ENCODE results near the gene TSEN2.
A peak's percentile ranks its signal among the peaks of the same experiment; 100 is the strongest.

TSEN2 gene

DNA sequence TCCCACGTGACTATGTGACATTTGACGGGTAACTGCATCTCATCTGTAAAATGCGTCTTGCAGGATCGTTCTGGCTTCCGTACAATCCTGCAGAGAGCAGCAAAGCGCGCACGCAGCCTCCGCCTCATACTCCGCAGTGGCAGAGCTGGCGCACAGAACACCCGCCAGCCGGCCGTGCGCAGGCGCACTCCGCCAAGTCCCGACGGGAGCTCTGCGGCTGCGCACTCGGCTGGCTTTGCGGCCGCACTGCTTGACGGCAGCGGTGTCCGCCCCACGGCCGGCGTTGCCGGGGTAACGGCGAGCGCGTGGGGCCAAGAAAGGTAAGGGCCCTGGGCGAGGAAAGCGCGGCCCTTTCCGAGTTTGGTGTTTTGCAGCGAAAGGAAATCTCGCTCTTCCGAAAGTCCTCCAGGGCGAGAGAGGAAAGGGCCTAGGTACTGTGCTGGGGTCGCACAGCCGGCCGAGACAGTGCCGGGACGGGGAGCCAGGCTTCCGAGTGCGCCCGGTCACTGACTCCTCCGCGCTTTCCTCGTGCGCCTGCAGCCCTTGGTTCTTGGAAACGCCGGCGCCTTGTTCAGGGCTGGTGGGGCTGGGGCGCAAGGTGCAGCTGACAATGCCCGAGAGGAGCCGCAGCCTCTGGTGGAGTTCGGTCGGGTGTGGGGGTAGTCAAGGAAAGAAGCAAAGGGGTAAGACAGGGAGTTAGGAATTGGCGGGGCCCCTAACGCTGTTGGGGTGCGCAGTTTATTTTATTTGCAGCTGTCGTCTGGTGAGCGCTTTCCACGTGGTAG lies at the start of gene TSEN2:
TSEN2 (plus strand) TSS at position 283 of the 785 bp plus-strand sequence. CDS start 5,321 bp downstream, outside the sequence.
- Histone ChIP-seq H3K4me1 (ENCODE audit: control insufficient read depth in 2 of 2, insufficient read depth in 2 of 2, low read length in 2 of 2) (peaks cover 28 to 38% of the 10 kb centered on the region in 2 donors), H3K27ac (ENCODE audit: low read depth in 2 of 2, low read length in 2 of 2) (peak within 1 kb of the TSS; percentile 73 to 82), H3K9ac (ENCODE audit: low read depth in 1 of 2, low read length in 2 of 2) (peak within 1 kb of the TSS; percentile 66 to 83)

DNA sequence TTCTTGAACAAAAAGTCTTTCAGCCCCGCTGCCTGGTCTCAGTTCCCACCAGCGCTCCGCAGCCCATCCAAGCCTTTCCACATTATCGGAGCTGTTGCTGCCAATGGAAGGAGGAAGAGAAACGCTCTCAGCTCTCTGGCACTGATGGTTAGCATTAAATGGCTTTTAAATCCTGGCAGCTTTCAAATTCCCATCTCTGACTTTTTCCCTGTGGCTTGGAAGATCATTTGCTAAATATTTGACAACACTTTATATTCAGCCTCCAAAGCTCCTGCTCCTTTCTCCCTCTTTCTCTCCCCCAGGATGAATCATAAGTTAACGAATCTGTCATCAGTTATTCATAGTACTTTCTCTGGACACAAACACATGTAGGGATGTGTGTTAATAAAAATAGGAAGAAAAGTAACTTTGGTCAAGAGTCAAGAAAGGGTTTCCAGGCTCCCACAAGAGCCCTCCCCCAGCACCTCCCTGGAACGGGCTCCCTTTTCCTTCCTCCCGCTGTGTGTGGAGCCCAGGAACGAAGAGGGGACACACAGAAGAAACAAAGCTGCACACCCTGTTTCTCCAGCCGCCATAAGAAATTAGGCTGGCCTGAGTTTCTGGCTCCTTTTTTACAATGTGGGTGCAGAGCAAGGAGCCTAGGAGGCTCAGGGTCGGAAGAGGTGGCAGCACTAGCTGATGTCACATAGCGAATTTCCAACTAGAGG lies 47.6 kb upstream of the TSEN2 start:
- peaks cover 22 to 24% of the 10 kb centered on the region in 2 donors for H3K4me1 ChIP-seq (ENCODE audit: control insufficient read depth in 2 of 2, insufficient read depth in 2 of 2, low read length in 2 of 2)
- H3K36me3 ChIP-seq (ENCODE audit: control insufficient read depth in 2 of 2, insufficient read depth in 2 of 2, low read length in 2 of 2) = peaks cover 0 to 9% of the 10 kb centered on the region in 2 donors
- H3K27ac ChIP-seq (ENCODE audit: low read depth in 2 of 2, low read length in 2 of 2) = no peak overlapping the region
- no peaks in the 10 kb centered on the region for H3K27me3 ChIP-seq (ENCODE audit: control insufficient read depth in 2 of 2, insufficient read depth in 2 of 2, low read length in 2 of 2)
- H3K4me3 ChIP-seq (ENCODE audit: low read length in 2 of 2) = no peak overlapping the region
- no peaks in the 10 kb centered on the region for H3K9me3 ChIP-seq (ENCODE audit: control insufficient read depth in 2 of 2, low read length in 2 of 2)
- peak overlapping the region in 1 of 2 donors; percentile 5 for H3K9ac ChIP-seq (ENCODE audit: low read depth in 1 of 2, low read length in 2 of 2)

More for the DNA sequence above, at the start of gene TSEN2:
- no peaks in the 10 kb centered on the region for H3K27me3 ChIP-seq (ENCODE audit: control insufficient read depth in 2 of 2, insufficient read depth in 2 of 2, low read length in 2 of 2)
- H3K4me3 ChIP-seq (ENCODE audit: low read length in 2 of 2) = peak within 1 kb of the TSS; percentile 82 to 89
- H3K36me3 ChIP-seq (ENCODE audit: control insufficient read depth in 2 of 2, insufficient read depth in 2 of 2, low read length in 2 of 2) = peaks cover 0 to 5% of the 10 kb centered on the region in 2 donors
- H3K9me3 ChIP-seq (ENCODE audit: control insufficient read depth in 2 of 2, low read length in 2 of 2) = no peaks in the 10 kb centered on the region

DNA sequence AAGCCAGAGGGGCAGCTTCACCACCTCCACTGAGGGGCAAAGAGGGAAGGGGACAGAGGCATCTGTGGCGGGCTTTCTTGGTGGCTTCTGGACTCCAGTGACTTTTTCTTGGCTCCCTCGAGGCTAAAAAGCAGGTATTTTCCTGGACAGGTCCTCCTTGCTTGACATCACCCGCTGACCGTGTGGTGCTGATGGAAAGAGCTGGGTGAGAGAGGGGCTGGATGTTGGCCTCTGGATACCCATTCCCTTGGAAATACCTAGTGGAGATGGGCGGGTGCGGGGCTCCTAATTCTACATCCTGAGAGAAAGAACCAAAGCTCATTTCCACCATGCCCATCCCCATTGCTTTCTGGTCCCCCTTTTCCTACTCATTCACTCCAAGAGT lies 47.1 kb upstream of the TSEN2 start:
- Histone ChIP-seq H3K27me3 (ENCODE audit: control insufficient read depth in 2 of 2, insufficient read depth in 2 of 2, low read length in 2 of 2) (no peaks in the 10 kb centered on the region), H3K36me3 (ENCODE audit: control insufficient read depth in 2 of 2, insufficient read depth in 2 of 2, low read length in 2 of 2) (peaks cover 0 to 9% of the 10 kb centered on the region in 2 donors), H3K4me1 (ENCODE audit: control insufficient read depth in 2 of 2, insufficient read depth in 2 of 2, low read length in 2 of 2) (peaks cover 22 to 24% of the 10 kb centered on the region in 2 donors), H3K9ac (ENCODE audit: low read depth in 1 of 2, low read length in 2 of 2) (peak overlapping the region in 1 of 2 donors; percentile 5), H3K27ac (ENCODE audit: low read depth in 2 of 2, low read length in 2 of 2) (no peak overlapping the region), H3K4me3 (ENCODE audit: low read length in 2 of 2) (no peak overlapping the region), H3K9me3 (ENCODE audit: control insufficient read depth in 2 of 2, low read length in 2 of 2) (no peaks in the 10 kb centered on the region)

DNA sequence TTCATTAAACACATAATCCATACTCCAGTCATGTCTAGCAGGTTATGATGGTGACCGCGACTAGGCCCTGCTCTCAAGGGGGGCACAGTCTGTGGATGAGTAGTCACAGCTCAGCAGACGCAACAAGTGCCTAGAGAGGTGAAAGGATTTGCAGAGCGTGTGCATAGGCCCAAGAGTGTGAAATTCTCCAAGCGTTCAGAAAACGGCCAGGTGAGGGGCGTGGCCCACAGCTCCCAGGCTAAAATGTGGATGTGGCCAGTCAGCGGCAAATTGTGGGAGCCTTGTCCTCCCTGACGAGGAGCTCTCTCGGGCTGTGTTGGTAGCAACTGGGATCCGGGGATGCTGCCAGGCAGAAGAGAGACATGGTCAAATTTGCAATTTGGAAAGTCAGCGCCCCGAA lies 46.4 kb upstream of the TSEN2 start:
- H3K27me3 ChIP-seq (ENCODE audit: control insufficient read depth in 2 of 2, insufficient read depth in 2 of 2, low read length in 2 of 2) = no peaks in the 10 kb centered on the region
- H3K36me3 ChIP-seq (ENCODE audit: control insufficient read depth in 2 of 2, insufficient read depth in 2 of 2, low read length in 2 of 2) = peaks cover 0 to 9% of the 10 kb centered on the region in 2 donors
- H3K9me3 ChIP-seq (ENCODE audit: control insufficient read depth in 2 of 2, low read length in 2 of 2) = no peaks in the 10 kb centered on the region
- H3K4me1 ChIP-seq (ENCODE audit: control insufficient read depth in 2 of 2, insufficient read depth in 2 of 2, low read length in 2 of 2) = peaks cover 22 to 26% of the 10 kb centered on the region in 2 donors
- no peak overlapping the region for H3K9ac ChIP-seq (ENCODE audit: low read depth in 1 of 2, low read length in 2 of 2)
- H3K4me3 ChIP-seq (ENCODE audit: low read length in 2 of 2) = no peak overlapping the region
- H3K27ac ChIP-seq (ENCODE audit: low read depth in 2 of 2, low read length in 2 of 2) = no peak overlapping the region

DNA sequence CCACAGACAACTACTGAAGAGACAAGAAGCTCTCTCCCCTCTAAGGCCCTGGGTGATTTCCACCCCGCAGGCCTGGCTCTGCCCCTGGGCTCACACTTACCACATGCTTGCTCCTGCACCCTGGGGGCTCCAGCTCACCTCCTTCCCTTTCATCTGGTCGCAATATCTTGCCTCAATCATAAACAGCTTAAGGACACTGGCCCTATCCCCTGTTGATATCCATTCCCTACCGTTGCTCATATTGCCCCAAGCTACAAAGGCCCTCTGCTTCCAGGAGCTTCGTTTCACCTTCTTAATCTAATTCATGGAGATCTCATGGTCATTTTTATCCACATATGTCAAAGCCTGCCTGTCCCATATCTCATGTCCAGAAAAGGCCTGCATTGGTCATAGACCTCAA lies 46.0 kb upstream of the TSEN2 start:
- Histone ChIP-seq H3K9ac (ENCODE audit: low read depth in 1 of 2, low read length in 2 of 2) (no peak overlapping the region), H3K4me3 (ENCODE audit: low read length in 2 of 2) (no peak overlapping the region), H3K4me1 (ENCODE audit: control insufficient read depth in 2 of 2, insufficient read depth in 2 of 2, low read length in 2 of 2) (peaks cover 24 to 30% of the 10 kb centered on the region in 2 donors), H3K27ac (ENCODE audit: low read depth in 2 of 2, low read length in 2 of 2) (peak overlapping the region in 1 of 2 donors; percentile 52), H3K27me3 (ENCODE audit: control insufficient read depth in 2 of 2, insufficient read depth in 2 of 2, low read length in 2 of 2) (no peaks in the 10 kb centered on the region), H3K36me3 (ENCODE audit: control insufficient read depth in 2 of 2, insufficient read depth in 2 of 2, low read length in 2 of 2) (peaks cover 0 to 9% of the 10 kb centered on the region in 2 donors), H3K9me3 (ENCODE audit: control insufficient read depth in 2 of 2, low read length in 2 of 2) (no peaks in the 10 kb centered on the region)

DNA sequence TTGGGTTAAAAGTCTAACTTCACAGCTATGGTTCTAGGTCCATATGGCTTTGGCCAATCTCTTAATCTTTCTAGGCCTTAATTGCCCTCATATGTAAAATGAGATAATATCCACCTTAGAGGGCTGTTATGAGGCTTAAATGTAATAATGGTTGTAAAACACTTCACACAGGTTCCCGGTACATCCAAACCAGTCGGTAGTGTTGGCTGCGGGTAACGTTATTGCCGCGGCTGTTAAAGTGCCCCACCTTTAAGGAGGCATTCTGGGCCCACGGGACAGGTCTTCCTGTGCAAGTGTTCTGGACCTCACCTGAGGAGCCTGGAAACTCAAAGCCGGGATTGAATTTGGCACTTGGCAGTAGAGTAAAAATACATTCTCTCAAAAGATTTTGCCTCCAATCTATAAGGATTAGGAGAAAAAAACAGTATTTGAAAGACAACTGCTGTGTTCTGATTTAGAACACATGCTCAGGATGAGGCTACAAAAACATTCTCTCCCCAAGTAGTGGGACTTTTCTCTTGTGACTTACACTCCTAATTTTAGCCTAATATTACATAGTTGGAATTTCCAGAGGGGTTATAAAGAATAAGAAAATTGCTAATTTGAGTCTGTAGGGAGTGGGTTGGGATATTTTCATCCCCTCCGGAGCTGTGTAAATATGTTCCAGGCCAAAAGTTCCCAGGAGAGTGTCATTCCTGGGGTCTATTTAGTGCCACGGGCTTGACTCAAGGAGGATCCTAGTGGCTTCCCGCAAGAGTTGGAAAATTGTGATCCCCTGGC lies 44.9 kb upstream of the TSEN2 start:
- H3K36me3 ChIP-seq (ENCODE audit: control insufficient read depth in 2 of 2, insufficient read depth in 2 of 2, low read length in 2 of 2) = peaks cover 0 to 4% of the 10 kb centered on the region in 2 donors
- no peak overlapping the region for H3K4me3 ChIP-seq (ENCODE audit: low read length in 2 of 2)
- H3K27me3 ChIP-seq (ENCODE audit: control insufficient read depth in 2 of 2, insufficient read depth in 2 of 2, low read length in 2 of 2) = no peaks in the 10 kb centered on the region
- no peaks in the 10 kb centered on the region for H3K9me3 ChIP-seq (ENCODE audit: control insufficient read depth in 2 of 2, low read length in 2 of 2)
- H3K27ac ChIP-seq (ENCODE audit: low read depth in 2 of 2, low read length in 2 of 2) = peak overlapping the region; percentile 28 to 61
- peak overlapping the region in 1 of 2 donors; percentile 23 for H3K9ac ChIP-seq (ENCODE audit: low read depth in 1 of 2, low read length in 2 of 2)
- peaks cover 34 to 39% of the 10 kb centered on the region in 2 donors for H3K4me1 ChIP-seq (ENCODE audit: control insufficient read depth in 2 of 2, insufficient read depth in 2 of 2, low read length in 2 of 2)

DNA sequence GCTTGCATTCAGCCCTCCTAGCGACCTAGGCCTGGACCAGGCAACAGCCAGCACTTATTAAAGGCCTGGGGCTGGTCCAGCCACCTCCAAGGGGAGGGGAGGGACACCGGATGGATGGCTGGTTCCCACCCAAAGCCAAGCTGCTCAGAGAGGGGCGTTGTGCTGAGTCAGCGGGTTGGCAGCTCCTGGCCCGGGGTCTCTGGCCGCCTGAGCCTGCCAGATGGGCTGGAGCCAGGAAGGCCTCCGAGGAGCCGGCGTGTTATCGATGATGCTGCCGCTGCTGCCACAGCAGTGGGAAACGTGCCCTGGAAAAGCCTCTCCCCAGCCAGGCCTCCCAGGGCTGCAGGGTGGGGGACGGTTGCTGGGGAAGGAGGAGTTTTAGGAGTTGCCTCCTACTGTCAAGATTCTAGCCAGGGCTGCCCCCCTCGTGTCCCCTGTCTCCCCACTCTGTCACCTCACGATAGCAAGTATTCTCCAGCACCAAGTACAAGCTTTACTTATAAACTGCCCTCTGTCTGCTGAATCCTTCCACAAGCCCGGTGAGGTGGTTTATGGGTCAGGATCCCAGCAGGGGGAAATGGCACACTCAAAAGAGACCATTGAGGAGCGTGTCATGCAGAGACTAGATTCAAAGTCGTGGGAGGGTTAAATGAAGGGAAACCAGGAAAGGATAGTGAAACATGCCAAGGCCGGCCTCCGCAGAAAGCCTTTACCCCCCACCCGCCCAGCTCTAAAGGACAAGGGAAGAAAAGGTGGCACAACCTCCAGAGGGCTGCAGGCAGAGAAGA lies 43.2 kb upstream of the TSEN2 start:
- peaks cover 50 to 55% of the 10 kb centered on the region in 2 donors for H3K4me1 ChIP-seq (ENCODE audit: control insufficient read depth in 2 of 2, insufficient read depth in 2 of 2, low read length in 2 of 2)
- H3K36me3 ChIP-seq (ENCODE audit: control insufficient read depth in 2 of 2, insufficient read depth in 2 of 2, low read length in 2 of 2) = no peaks in the 10 kb centered on the region
- H3K27me3 ChIP-seq (ENCODE audit: control insufficient read depth in 2 of 2, insufficient read depth in 2 of 2, low read length in 2 of 2) = no peaks in the 10 kb centered on the region
- no peak overlapping the region for H3K4me3 ChIP-seq (ENCODE audit: low read length in 2 of 2)
- H3K9me3 ChIP-seq (ENCODE audit: control insufficient read depth in 2 of 2, low read length in 2 of 2) = no peaks in the 10 kb centered on the region
- no peak overlapping the region for H3K9ac ChIP-seq (ENCODE audit: low read depth in 1 of 2, low read length in 2 of 2)
- no peak overlapping the region for H3K27ac ChIP-seq (ENCODE audit: low read depth in 2 of 2, low read length in 2 of 2)

DNA sequence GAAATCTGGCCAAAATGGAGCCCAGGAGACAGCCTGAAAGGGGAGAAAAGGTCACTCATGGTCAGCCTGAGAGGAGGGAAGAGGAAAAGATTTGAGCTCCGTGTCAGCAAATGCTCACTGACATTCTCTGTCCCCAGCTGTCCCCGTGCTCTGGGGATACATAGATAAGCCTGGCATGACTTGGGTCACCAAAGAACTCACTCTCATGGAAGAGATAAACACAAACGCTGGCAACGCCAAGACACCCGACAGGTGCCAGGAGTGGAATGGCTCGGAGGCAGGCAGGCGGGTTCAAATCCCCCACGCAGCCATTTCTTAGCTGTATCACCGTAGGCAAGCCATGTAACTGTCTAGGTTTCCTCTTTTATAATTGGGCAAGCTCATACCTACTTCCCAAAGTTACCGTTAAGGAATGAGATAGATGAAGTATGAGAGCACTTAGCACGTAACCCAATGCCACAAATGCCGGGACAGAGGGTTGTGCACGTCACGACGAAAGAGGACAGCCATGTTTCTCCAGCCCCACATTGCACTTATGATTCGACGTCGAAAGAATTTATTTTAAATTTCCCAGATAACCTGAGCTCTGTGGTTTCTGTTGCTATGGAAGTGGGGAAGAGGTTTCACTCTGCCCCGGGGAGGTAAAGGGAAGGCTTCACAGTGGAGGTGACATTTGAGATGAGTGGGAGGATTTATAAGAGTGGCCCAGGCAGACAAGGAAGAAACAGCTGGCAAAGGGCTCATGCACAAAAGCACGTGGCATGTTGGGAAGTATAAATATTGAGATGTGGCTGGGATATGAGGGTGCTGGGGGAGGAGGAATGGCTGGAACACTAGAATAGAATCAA lies 41.4 kb upstream of the TSEN2 start:
- Histone ChIP-seq H3K9me3 (ENCODE audit: control insufficient read depth in 2 of 2, low read length in 2 of 2) (no peaks in the 10 kb centered on the region), H3K27ac (ENCODE audit: low read depth in 2 of 2, low read length in 2 of 2) (peak overlapping the region; percentile 94 to 96)

More for the DNA sequence above, 41.4 kb upstream of the TSEN2 start:
- peak overlapping the region in 1 of 2 donors; percentile 19 for H3K9ac ChIP-seq (ENCODE audit: low read depth in 1 of 2, low read length in 2 of 2)
- no peak overlapping the region for H3K4me3 ChIP-seq (ENCODE audit: low read length in 2 of 2)
- no peaks in the 10 kb centered on the region for H3K36me3 ChIP-seq (ENCODE audit: control insufficient read depth in 2 of 2, insufficient read depth in 2 of 2, low read length in 2 of 2)
- peaks cover 49 to 57% of the 10 kb centered on the region in 2 donors for H3K4me1 ChIP-seq (ENCODE audit: control insufficient read depth in 2 of 2, insufficient read depth in 2 of 2, low read length in 2 of 2)
- no peaks in the 10 kb centered on the region for H3K27me3 ChIP-seq (ENCODE audit: control insufficient read depth in 2 of 2, insufficient read depth in 2 of 2, low read length in 2 of 2)

All from mucosa of rectum (tissue), 2 donors.